MM.1S (cell line): ENCODE measurements around the gene LRMDA.

Experiments
- EZH2 ChIP-seq: fragments of 300-600 bp; sonication (generic); optimal IDR thresholded peaks from 2 replicates; pipeline ENCODE3; 2017; ENCODE audit warnings: low read depth, mild to moderate bottlenecking, antibody characterized with exemption, low read length, mixed read lengths
- EZH2phosphoT487 ChIP-seq: fragments of 300-600 bp; sonication (generic); IDR thresholded peaks from 2 replicates; pipeline ENCODE4 v1.6.1; 2018; ENCODE audit warnings: antibody characterized with exemption, low read length
- TF ChIP-seq, protein P1 (sequence below): fragments of 300-600 bp; sonication (generic); IDR thresholded peaks from 2 replicates; pipeline ENCODE4 v1.5.1; 2016; ENCODE audit warnings: antibody characterized with exemption, low read length, mixed read lengths

DNA sequence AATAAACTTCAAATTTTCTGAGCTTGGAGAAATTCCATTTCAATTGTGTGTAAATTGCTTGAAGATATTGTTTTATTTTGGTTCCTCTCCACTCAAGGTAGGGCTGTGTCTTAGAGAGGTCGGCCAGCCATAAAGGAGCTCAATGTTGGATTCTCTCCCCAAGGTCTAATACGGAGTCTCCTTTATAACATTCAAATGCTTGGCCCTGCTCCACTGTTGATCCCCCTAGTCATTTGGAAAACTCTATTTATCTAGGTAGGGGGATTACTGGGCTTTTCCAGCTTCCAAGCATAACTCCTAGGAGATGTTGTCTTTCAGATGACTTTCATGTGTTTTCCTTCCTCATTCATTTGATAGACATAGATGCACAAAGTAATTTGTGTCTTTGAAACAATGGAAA lies 170.9 kb downstream of the LRMDA start:
- TF ChIP-seq, protein P1, sequence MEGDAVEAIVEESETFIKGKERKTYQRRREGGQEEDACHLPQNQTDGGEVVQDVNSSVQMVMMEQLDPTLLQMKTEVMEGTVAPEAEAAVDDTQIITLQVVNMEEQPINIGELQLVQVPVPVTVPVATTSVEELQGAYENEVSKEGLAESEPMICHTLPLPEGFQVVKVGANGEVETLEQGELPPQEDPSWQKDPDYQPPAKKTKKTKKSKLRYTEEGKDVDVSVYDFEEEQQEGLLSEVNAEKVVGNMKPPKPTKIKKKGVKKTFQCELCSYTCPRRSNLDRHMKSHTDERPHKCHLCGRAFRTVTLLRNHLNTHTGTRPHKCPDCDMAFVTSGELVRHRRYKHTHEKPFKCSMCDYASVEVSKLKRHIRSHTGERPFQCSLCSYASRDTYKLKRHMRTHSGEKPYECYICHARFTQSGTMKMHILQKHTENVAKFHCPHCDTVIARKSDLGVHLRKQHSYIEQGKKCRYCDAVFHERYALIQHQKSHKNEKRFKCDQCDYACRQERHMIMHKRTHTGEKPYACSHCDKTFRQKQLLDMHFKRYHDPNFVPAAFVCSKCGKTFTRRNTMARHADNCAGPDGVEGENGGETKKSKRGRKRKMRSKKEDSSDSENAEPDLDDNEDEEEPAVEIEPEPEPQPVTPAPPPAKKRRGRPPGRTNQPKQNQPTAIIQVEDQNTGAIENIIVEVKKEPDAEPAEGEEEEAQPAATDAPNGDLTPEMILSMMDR = no peak
- no peak for TF ChIP-seq EZH2
- TF ChIP-seq EZH2phosphoT487 = no peak
